ENCODE measurements around the gene SPATA20. TPM values are rescaled to one million over a fixed set of nuclear protein-coding genes. Genes with fewer than 3 reads are reported as not detected.

The SPATA20 gene
- total RNA-seq, 1 donor = 18.9 TPM

DNA sequence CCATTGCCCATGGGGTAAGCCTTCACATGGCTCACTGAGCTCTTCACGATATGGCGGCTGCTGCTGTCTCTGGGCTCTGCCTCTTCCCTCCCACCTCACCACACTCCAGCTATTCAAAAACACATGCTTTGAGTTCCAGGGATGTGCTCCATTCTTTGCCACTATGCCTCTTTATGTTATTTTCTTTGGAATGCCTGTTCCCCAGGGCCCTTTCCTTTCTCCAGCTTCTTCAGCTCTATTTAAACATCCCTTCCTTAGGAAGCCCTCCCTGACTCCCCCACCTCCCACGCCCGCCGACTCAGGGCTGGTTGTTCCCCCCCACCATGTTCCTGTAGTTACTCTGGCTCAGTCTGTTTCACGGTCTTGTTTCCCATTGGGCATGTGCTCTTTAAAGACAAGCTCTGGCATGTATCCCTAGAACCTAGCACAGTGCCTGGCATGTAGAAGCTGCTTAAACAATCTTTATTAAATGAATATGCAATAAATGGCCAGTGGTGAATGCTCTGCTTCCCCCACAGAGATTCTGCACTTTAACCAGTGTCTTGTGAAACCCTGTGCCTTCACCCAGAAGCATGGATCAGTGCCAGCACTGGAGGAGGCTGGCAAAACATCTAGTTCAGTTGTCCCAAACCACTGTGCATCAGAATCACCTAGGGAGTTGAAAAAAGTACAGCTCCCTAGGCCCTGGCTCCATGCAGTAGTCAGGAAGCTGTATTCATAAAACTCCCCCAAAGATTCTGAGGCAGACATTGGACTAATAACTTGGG lies 31.9 kb upstream of the SPATA20 start:
- H3K27me3 ChIP-seq (ENCODE audit: insufficient read depth, low read length) = no peaks in the 10 kb centered on the region
- no peaks in the 10 kb centered on the region for H3K9me3 ChIP-seq (ENCODE audit: low read depth, low read length)
- H3K4me3 ChIP-seq (ENCODE audit: low read length) = no peak overlapping the region
- H3K4me1 ChIP-seq (ENCODE audit: insufficient read depth, low read length) = no peaks in the 10 kb centered on the region

- no peak overlapping the region for H3K4me3 ChIP-seq (ENCODE audit: low read length)
- H3K27me3 ChIP-seq (ENCODE audit: insufficient read depth, low read length) = no peaks in the 10 kb centered on the region
- no peaks in the 10 kb centered on the region for H3K9me3 ChIP-seq (ENCODE audit: low read depth, low read length)
- no peaks in the 10 kb centered on the region for H3K4me1 ChIP-seq (ENCODE audit: insufficient read depth, low read length)
Observed at GRCh38 chr17:50517011-50517410, 30.0 kb upstream of the SPATA20 start.

GRCh38 chr17:50517504-50518383 lies 29.2 kb upstream of the SPATA20 start:
- no peaks in the 10 kb centered on the region for H3K4me1 ChIP-seq (ENCODE audit: insufficient read depth, low read length)
- no peaks in the 10 kb centered on the region for H3K27me3 ChIP-seq (ENCODE audit: insufficient read depth, low read length)
- no peak overlapping the region for H3K4me3 ChIP-seq (ENCODE audit: low read length)
- no peaks in the 10 kb centered on the region for H3K9me3 ChIP-seq (ENCODE audit: low read depth, low read length)

DNA sequence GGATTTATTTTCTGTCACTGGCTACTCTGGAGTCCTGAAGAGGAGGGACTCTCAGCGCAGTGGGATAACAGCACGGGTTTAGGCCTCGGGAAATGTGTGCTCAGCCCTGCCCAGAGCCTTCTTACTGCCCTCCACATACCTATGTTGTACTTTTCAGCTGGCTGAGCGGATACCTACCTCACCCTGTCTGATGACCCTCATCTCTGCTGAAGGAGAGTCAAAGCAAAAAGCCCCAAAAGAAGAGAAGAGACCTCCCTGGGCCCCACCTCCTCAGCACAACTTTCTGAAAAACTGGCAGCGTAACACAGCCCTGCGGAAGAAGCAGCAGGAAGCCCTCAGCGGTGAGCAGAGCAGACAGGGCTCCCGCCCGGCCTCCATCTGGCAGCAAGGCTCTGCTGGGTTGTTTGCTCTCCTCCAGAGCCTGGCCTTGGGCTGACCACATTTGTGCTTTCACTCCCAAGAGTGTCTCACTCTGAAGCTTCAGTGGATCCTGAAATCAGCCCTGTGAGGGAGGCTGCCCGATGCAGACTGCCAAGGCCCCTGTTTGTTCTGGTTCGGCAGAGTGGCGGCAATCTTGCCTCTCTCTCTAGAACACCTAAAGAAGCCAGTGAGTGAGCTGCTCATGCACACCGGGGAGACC lies 28.5 kb upstream of the SPATA20 start:
- H3K27me3 ChIP-seq (ENCODE audit: insufficient read depth, low read length) = no peaks in the 10 kb centered on the region
- no peaks in the 10 kb centered on the region for H3K4me1 ChIP-seq (ENCODE audit: insufficient read depth, low read length)
- H3K9me3 ChIP-seq (ENCODE audit: low read depth, low read length) = no peaks in the 10 kb centered on the region
- H3K4me3 ChIP-seq (ENCODE audit: low read length) = no peak overlapping the region

DNA sequence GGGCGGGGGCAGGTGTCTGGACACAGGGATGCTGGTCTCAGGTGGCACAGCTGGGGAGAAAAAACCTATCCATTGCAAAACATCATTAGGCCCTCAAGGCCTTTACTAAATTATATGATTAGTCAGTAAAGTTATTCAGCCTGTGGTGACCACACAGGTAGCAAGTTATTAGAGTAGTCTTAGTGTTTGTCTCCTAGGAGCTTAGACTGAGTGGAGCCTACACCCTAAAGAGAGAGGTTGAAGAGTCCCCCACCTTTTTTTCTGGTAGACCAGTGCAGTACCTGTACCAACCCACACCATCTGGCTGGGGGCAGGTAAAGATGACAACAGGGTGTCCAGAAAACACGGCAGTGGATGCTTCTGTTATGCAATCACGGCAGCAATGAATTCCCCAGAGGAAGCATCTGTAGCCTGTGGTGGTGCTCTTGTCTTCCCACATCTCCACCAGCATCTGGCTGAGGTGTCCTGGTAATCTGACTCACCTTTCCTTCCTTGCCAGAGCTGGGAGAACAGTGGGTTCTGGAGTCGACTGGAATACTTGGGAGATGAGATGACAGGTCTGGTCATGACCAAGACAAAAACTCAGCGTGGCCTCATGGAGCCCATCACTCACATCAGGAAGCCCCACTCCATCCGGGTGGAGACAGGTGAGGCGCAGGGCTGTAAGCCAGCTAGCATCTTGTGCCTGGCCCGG lies 27.7 kb upstream of the SPATA20 start:
- Histone ChIP-seq H3K4me1 (ENCODE audit: insufficient read depth, low read length) (no peaks in the 10 kb centered on the region), H3K9me3 (ENCODE audit: low read depth, low read length) (no peaks in the 10 kb centered on the region), H3K4me3 (ENCODE audit: low read length) (no peak overlapping the region), H3K27me3 (ENCODE audit: insufficient read depth, low read length) (no peaks in the 10 kb centered on the region)

GRCh38 chr17:50520483-50520882 lies 26.5 kb upstream of the SPATA20 start:
- Histone ChIP-seq H3K4me3 (ENCODE audit: low read length) (no peak overlapping the region), H3K4me1 (ENCODE audit: insufficient read depth, low read length) (no peaks in the 10 kb centered on the region), H3K27me3 (ENCODE audit: insufficient read depth, low read length) (no peaks in the 10 kb centered on the region), H3K9me3 (ENCODE audit: low read depth, low read length) (no peaks in the 10 kb centered on the region)

GRCh38 chr17:50521514-50521913 lies 25.5 kb upstream of the SPATA20 start:
- no peaks in the 10 kb centered on the region for H3K27me3 ChIP-seq (ENCODE audit: insufficient read depth, low read length)
- no peaks in the 10 kb centered on the region for H3K9me3 ChIP-seq (ENCODE audit: low read depth, low read length)
- no peaks in the 10 kb centered on the region for H3K4me1 ChIP-seq (ENCODE audit: insufficient read depth, low read length)
- no peak overlapping the region for H3K4me3 ChIP-seq (ENCODE audit: low read length)

DNA sequence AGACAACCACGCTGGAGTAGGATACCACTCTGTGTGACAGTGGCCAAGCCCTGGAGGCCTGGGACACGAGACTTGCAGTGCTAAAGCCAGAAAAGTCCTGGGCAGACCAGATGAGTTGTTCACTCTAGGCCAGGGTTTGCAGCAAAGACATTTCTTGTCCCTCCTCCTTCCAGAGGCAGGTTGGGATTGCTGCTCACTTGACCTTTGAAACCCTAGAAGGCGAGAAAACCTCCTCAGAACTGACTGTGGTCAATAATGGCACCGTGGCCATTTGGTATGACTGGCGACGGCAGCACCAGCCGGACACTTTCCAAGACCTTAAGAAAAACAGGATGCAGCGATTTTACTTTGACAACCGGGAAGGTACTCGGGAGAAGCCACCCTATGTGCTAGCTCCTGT lies 24.2 kb upstream of the SPATA20 start:
- Histone ChIP-seq H3K9me3 (ENCODE audit: low read depth, low read length) (no peaks in the 10 kb centered on the region), H3K4me3 (ENCODE audit: low read length) (no peak overlapping the region), H3K4me1 (ENCODE audit: insufficient read depth, low read length) (no peaks in the 10 kb centered on the region), H3K27me3 (ENCODE audit: insufficient read depth, low read length) (no peaks in the 10 kb centered on the region)

DNA sequence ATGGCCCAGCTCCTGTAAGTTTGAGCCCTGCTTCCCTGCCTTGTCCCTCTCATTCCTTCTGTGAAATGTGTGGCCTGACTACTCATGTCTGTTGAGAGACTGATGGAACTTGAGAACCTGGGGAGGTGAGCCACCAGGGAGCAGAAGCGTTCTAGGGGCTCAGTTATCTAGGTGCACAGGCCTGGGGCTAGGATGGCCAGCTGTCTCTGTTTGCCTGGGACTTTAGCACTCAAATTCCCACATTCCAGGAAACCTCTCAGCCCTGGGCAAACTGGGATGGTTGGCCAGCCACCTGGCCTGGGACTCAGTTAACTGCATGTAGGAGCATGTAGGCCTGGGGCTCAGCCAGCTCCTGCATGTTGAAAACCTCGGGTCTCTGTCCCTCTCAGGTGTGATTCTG lies 23.8 kb upstream of the SPATA20 start:
- Histone ChIP-seq H3K27me3 (ENCODE audit: insufficient read depth, low read length) (no peaks in the 10 kb centered on the region), H3K4me1 (ENCODE audit: insufficient read depth, low read length) (no peaks in the 10 kb centered on the region), H3K4me3 (ENCODE audit: low read length) (no peak overlapping the region), H3K9me3 (ENCODE audit: low read depth, low read length) (no peaks in the 10 kb centered on the region)

DNA sequence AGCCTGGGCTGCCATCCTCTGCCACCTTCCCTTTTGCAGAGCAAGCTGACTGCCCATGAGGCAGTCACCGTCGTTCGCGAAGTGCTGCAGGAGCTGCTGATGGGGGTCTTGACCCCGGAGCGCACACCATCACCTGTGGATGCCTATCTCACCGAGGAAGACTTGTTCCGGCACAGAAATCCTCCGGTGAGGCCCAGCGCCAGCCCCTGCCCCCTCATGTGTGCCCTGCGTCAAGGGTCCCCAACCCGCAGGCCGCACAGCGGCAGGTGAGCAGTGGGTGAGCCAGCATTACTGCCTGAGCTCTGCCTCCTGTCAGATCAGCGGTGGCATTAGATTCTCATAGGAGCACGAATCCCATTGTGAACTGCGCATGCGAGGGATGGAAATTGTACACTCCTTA lies 22.1 kb upstream of the SPATA20 start:
- Histone ChIP-seq H3K27me3 (ENCODE audit: insufficient read depth, low read length) (no peaks in the 10 kb centered on the region), H3K9me3 (ENCODE audit: low read depth, low read length) (no peaks in the 10 kb centered on the region), H3K4me1 (ENCODE audit: insufficient read depth, low read length) (no peaks in the 10 kb centered on the region), H3K4me3 (ENCODE audit: low read length) (no peak overlapping the region)

GRCh38 chr17:50527155-50527762 lies 19.7 kb upstream of the SPATA20 start:
- Histone ChIP-seq H3K9me3 (ENCODE audit: low read depth, low read length) (no peaks in the 10 kb centered on the region), H3K4me3 (ENCODE audit: low read length) (no peak overlapping the region), H3K4me1 (ENCODE audit: insufficient read depth, low read length) (peaks cover 12% of the 10 kb centered on the region), H3K27me3 (ENCODE audit: insufficient read depth, low read length) (peaks cover 13% of the 10 kb centered on the region)

DNA sequence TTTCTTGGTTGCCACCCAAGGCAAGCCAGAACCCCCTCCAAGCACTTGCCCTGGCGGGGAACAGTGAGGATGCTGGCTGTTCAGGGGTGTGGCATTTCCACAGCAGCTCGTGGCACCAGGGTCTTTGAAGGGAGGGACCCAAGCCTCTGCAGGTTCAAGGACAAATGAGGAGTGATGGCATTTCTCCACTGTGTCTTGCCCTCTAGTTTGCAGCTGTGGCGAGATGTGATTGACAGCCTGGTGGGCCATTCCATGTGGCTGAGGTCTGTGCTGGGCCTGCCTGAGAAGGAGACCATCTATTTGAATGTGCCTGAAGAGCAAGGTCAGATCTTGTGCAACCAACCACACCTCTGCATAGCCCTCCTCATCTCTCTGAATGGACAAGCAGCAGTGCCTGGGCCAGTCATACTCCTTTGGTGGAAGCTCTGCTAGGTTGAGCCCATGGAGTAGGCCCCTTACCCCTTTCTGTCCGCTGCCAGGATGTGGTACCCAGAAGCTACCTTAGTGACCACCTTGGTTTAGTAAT lies 19.0 kb upstream of the SPATA20 start:
- no peak overlapping the region for H3K4me3 ChIP-seq (ENCODE audit: low read length)
- peaks cover 21% of the 10 kb centered on the region for H3K27me3 ChIP-seq (ENCODE audit: insufficient read depth, low read length)
- peaks cover 18% of the 10 kb centered on the region for H3K4me1 ChIP-seq (ENCODE audit: insufficient read depth, low read length)
- H3K9me3 ChIP-seq (ENCODE audit: low read depth, low read length) = no peaks in the 10 kb centered on the region

GRCh38 chr17:50529849-50530248 lies 17.1 kb upstream of the SPATA20 start:
- peaks cover 32% of the 10 kb centered on the region for H3K27me3 ChIP-seq (ENCODE audit: insufficient read depth, low read length)
- no peak overlapping the region for H3K4me3 ChIP-seq (ENCODE audit: low read length)
- no peaks in the 10 kb centered on the region for H3K9me3 ChIP-seq (ENCODE audit: low read depth, low read length)
- H3K4me1 ChIP-seq (ENCODE audit: insufficient read depth, low read length) = peaks cover 18% of the 10 kb centered on the region

- Histone ChIP-seq H3K4me1 (ENCODE audit: insufficient read depth, low read length) (peaks cover 18% of the 10 kb centered on the region), H3K27me3 (ENCODE audit: insufficient read depth, low read length) (peaks cover 32% of the 10 kb centered on the region), H3K9me3 (ENCODE audit: low read depth, low read length) (no peaks in the 10 kb centered on the region), H3K4me3 (ENCODE audit: low read length) (no peak overlapping the region)
Observed at GRCh38 chr17:50531428-50532025, 15.4 kb upstream of the SPATA20 start.

Measured in mononuclear cell (primary cell).